ENCODE results near the gene RNF217.
A peak's percentile ranks its signal among the peaks of the same experiment; 100 is the strongest.

RNF217 gene

DNA sequence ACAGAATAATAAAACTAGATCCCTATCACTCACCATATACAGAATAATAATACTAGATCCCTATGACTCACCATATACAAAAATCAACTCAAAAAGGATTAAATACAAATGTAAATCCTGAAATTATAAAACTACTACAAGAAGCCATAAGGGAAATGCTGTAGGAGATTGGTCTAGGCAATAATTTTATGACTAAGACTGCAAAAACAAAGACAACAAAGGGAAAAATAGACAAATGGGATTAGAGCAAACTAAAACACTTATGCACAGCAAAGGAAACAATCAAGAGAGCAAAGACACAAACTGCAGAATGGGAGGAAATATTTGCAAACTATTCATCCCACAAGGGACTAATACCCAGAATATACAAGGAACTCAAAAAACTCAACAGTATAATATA, 4.1 kb upstream of the RNF217 start:
- no peak overlapping the region for H2BK12ac ChIP-seq (ENCODE audit: low read length)
- no peaks in the 10 kb centered on the region for H3K36me3 ChIP-seq (ENCODE audit: control insufficient read depth in 1 of 2, insufficient read depth in 2 of 2, low read length in 2 of 2)
- H3K4me2 ChIP-seq (ENCODE audit: low read length): no peak overlapping the region
- H3K9me3 ChIP-seq (ENCODE audit: insufficient read depth, low read depth, low read length): peaks cover 4% of the 10 kb centered on the region
- no peak overlapping the region for H3K4ac ChIP-seq (ENCODE audit: low read depth, low read length)
- no peak overlapping the region for H2AK5ac ChIP-seq (ENCODE audit: low read length)
- no peak overlapping the region for H2BK5ac ChIP-seq (ENCODE audit: low read depth, low read length, poor library complexity)
- H3K4me3 ChIP-seq (ENCODE audit: low read depth, low read length): no peak overlapping the region
- H3K14ac ChIP-seq (ENCODE audit: low read length): no peak overlapping the region
- no peak overlapping the region for H3K9ac ChIP-seq (ENCODE audit: low read length)
- H3K4me1 ChIP-seq (ENCODE audit: control insufficient read depth in 1 of 2, insufficient read depth in 2 of 2, low read length in 2 of 2): no peaks in the 10 kb centered on the region
- H4K91ac ChIP-seq (ENCODE audit: low read depth, low read length): no peak overlapping the region
- no peak overlapping the region for H2AFZ ChIP-seq (ENCODE audit: insufficient read depth, low read length, poor library complexity)
- H3K23ac ChIP-seq (ENCODE audit: low read length): no peak overlapping the region
- H3K18ac ChIP-seq (ENCODE audit: low read length): no peak overlapping the region
- H3K79me2 ChIP-seq (ENCODE audit: control insufficient read depth, insufficient read depth, low read length, poor library complexity): peaks cover 16% of the 10 kb centered on the region
- peaks cover 16% of the 10 kb centered on the region for H3K79me1 ChIP-seq (ENCODE audit: low read length)
- DNase-seq: no peak
- peaks cover 2% of the 10 kb centered on the region for H3K27me3 ChIP-seq (ENCODE audit: insufficient read depth, low read length)
- no peak overlapping the region for H2BK120ac ChIP-seq (ENCODE audit: insufficient read depth, low read length, poor library complexity)
- no peak overlapping the region for H4K8ac ChIP-seq (ENCODE audit: low read depth, low read length)
- H4K12ac ChIP-seq (ENCODE audit: low read depth, low read length): no peak overlapping the region
- no peak overlapping the region for H3K27ac ChIP-seq (ENCODE audit: low read depth, low read length)

DNA sequence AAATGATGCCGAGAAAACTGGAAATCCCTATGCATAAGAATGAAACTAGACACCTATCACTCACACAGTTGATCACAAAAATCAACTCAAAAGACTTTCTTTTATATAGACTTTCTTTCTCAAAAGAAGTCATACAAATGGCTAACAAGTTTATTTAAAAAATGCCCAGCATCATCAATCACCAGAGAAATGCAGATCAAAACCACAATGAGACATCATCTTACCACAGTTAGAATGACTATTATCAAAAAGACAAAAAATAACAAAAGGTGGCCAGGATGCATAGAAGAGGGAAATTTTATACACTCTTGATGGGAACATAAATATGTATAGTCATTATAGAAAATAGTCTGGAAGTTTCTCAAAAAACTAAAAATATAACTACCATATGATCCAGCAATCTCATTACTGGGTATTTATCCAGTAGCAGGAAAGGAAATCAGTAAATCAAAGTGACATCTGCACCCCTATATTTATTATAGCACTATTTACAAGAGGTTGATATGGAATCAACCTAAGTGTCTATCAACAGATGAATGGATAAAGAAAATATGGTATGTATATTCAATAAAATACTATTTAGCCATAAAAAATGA, 3.4 kb upstream of the RNF217 start:
- Histone ChIP-seq H3K4ac (ENCODE audit: low read depth, low read length) (no peak overlapping the region), H3K4me1 (ENCODE audit: control insufficient read depth in 1 of 2, insufficient read depth in 2 of 2, low read length in 2 of 2) (no peaks in the 10 kb centered on the region), H2BK12ac (ENCODE audit: low read length) (no peak overlapping the region), H2AK5ac (ENCODE audit: low read length) (no peak overlapping the region), H4K8ac (ENCODE audit: low read depth, low read length) (no peak overlapping the region), H3K79me1 (ENCODE audit: low read length) (peaks cover 21% of the 10 kb centered on the region), H3K9ac (ENCODE audit: low read length) (no peak overlapping the region), H3K4me2 (ENCODE audit: low read length) (no peak overlapping the region), H3K27ac (ENCODE audit: low read depth, low read length) (no peak overlapping the region), H2BK120ac (ENCODE audit: insufficient read depth, low read length, poor library complexity) (no peak overlapping the region), H3K79me2 (ENCODE audit: control insufficient read depth, insufficient read depth, low read length, poor library complexity) (peaks cover 18% of the 10 kb centered on the region), H3K18ac (ENCODE audit: low read length) (no peak overlapping the region), H3K4me3 (ENCODE audit: low read depth, low read length) (no peak overlapping the region), H4K12ac (ENCODE audit: low read depth, low read length) (no peak overlapping the region), H3K27me3 (ENCODE audit: insufficient read depth, low read length) (peaks cover 2% of the 10 kb centered on the region), H3K9me3 (ENCODE audit: insufficient read depth, low read depth, low read length) (peaks cover 4% of the 10 kb centered on the region), H3K23ac (ENCODE audit: low read length) (no peak overlapping the region), H2BK5ac (ENCODE audit: low read depth, low read length, poor library complexity) (no peak overlapping the region), H3K14ac (ENCODE audit: low read length) (no peak overlapping the region), H2AFZ (ENCODE audit: insufficient read depth, low read length, poor library complexity) (no peak overlapping the region), H3K36me3 (ENCODE audit: control insufficient read depth in 1 of 2, insufficient read depth in 2 of 2, low read length in 2 of 2) (no peaks in the 10 kb centered on the region), H4K91ac (ENCODE audit: low read depth, low read length) (no peak overlapping the region)
- no peak for DNase-seq
- no CpG with 5 or more reads among the region's 1 CpG for WGBS (ENCODE audit: extremely low coverage, insufficient coverage, insufficient read length)

DNA sequence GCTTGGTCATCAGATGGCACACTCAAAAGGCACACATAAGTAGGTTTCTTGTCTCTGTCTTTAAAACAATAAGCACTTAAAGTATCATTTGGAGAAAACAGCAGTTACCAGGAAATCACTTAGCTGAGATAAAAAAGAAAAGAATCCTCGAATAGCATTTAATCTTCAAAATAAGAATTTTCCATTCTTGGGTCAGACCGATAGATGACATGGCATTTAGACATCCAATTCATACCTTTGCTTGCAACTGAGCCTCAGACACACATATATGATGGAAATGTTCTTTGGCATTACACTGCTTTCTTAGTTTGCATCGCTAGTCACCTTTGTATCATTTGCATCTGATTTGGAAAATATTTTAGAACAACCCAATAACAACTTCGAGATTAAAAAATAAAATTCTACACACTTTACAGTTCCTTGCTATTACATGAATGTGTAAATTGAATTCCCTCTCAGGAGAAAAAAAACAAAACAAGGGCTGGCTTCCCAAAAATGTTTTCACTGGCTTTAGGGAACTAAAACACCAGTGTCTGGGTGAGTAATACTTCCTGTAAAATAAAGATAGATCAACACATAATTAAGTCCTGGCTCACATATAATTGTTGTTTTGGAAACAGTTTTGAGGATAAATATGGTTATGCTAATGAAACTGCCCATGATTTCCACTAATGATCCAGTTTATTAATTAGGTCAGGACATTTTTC, 1.3 kb upstream of the RNF217 start:
- H2AFZ ChIP-seq (ENCODE audit: insufficient read depth, low read length, poor library complexity): no peak overlapping the region
- no CpG with 5 or more reads among the region's 4 CpGs for WGBS (ENCODE audit: extremely low coverage, insufficient coverage, insufficient read length)
- peaks cover 2% of the 10 kb centered on the region for H3K27me3 ChIP-seq (ENCODE audit: insufficient read depth, low read length)
- H3K79me1 ChIP-seq (ENCODE audit: low read length): peaks cover 21% of the 10 kb centered on the region
- DNase-seq: no peak
- H3K9me3 ChIP-seq (ENCODE audit: insufficient read depth, low read depth, low read length): peaks cover 4% of the 10 kb centered on the region
- H3K4me2 ChIP-seq (ENCODE audit: low read length): no peak overlapping the region
- H4K91ac ChIP-seq (ENCODE audit: low read depth, low read length): no peak overlapping the region
- no peak overlapping the region for H3K9ac ChIP-seq (ENCODE audit: low read length)
- no peak overlapping the region for H3K27ac ChIP-seq (ENCODE audit: low read depth, low read length)
- no peak overlapping the region for H4K12ac ChIP-seq (ENCODE audit: low read depth, low read length)
- H3K18ac ChIP-seq (ENCODE audit: low read length): no peak overlapping the region
- peaks cover 23% of the 10 kb centered on the region for H3K79me2 ChIP-seq (ENCODE audit: control insufficient read depth, insufficient read depth, low read length, poor library complexity)
- no peak overlapping the region for H3K23ac ChIP-seq (ENCODE audit: low read length)
- H3K4me1 ChIP-seq (ENCODE audit: control insufficient read depth in 1 of 2, insufficient read depth in 2 of 2, low read length in 2 of 2): peaks cover 0 to 4% of the 10 kb centered on the region in 2 experiments
- no peak overlapping the region for H3K4me3 ChIP-seq (ENCODE audit: low read depth, low read length)
- no peak overlapping the region for H2BK12ac ChIP-seq (ENCODE audit: low read length)
- no peak overlapping the region for H4K8ac ChIP-seq (ENCODE audit: low read depth, low read length)
- H2AK5ac ChIP-seq (ENCODE audit: low read length): no peak overlapping the region
- H2BK120ac ChIP-seq (ENCODE audit: insufficient read depth, low read length, poor library complexity): no peak overlapping the region
- H3K4ac ChIP-seq (ENCODE audit: low read depth, low read length): no peak overlapping the region
- H3K36me3 ChIP-seq (ENCODE audit: control insufficient read depth in 1 of 2, insufficient read depth in 2 of 2, low read length in 2 of 2): no peaks in the 10 kb centered on the region
- H2BK5ac ChIP-seq (ENCODE audit: low read depth, low read length, poor library complexity): no peak overlapping the region
- H3K14ac ChIP-seq (ENCODE audit: low read length): no peak overlapping the region

DNA sequence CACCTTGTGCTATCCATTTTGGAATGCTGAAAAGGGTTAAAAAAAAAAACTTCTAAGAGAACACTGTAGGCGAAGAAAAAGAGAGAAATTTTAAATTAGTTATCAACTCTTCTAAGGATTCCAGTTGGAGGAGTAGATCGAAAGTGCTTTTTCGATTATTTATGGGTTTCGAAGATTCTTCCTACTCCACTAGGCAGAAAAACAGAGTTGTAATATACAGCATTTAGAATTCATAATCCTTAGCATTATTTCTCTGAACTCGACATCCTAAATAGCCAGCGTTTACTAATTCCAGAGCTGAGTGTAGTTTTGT, 817 bp upstream of the RNF217 start:
- Histone ChIP-seq H4K91ac (ENCODE audit: low read depth, low read length) (peak overlapping the region; percentile 92), H3K27me3 (ENCODE audit: insufficient read depth, low read length) (peaks cover 2% of the 10 kb centered on the region), H3K18ac (ENCODE audit: low read length) (peak overlapping the region; percentile 73), H3K14ac (ENCODE audit: low read length) (peak overlapping the region; percentile 97), H3K4me1 (ENCODE audit: control insufficient read depth in 1 of 2, insufficient read depth in 2 of 2, low read length in 2 of 2) (peaks cover 0 to 4% of the 10 kb centered on the region in 2 experiments), H3K4me2 (ENCODE audit: low read length) (peak overlapping the region; percentile 79), H4K8ac (ENCODE audit: low read depth, low read length) (peak overlapping the region; percentile 98), H3K9me3 (ENCODE audit: insufficient read depth, low read depth, low read length) (peaks cover under 1% of the 10 kb centered on the region), H4K12ac (ENCODE audit: low read depth, low read length) (no peak overlapping the region), H2AK5ac (ENCODE audit: low read length) (no peak overlapping the region), H3K4ac (ENCODE audit: low read depth, low read length) (peak overlapping the region; percentile 100), H3K9ac (ENCODE audit: low read length) (peak overlapping the region; percentile 60), H3K23ac (ENCODE audit: low read length) (no peak overlapping the region), H2BK120ac (ENCODE audit: insufficient read depth, low read length, poor library complexity) (peak overlapping the region; percentile 97), H3K79me1 (ENCODE audit: low read length) (peaks cover 21% of the 10 kb centered on the region), H3K4me3 (ENCODE audit: low read depth, low read length) (peak overlapping the region; percentile 93), H3K36me3 (ENCODE audit: control insufficient read depth in 1 of 2, insufficient read depth in 2 of 2, low read length in 2 of 2) (no peaks in the 10 kb centered on the region), H3K79me2 (ENCODE audit: control insufficient read depth, insufficient read depth, low read length, poor library complexity) (peaks cover 23% of the 10 kb centered on the region), H3K27ac (ENCODE audit: low read depth, low read length) (peak overlapping the region; percentile 89), H2AFZ (ENCODE audit: insufficient read depth, low read length, poor library complexity) (peak overlapping the region; percentile 96), H2BK12ac (ENCODE audit: low read length) (no peak overlapping the region), H2BK5ac (ENCODE audit: low read depth, low read length, poor library complexity) (peak overlapping the region; percentile 95)
- WGBS (ENCODE audit: extremely low coverage, insufficient coverage, insufficient read length): no CpG with 5 or more reads among the region's 6 CpGs
- DNase-seq: no peak
